ENCODE results near the gene TM9SF3. TPM values are rescaled to one million over a fixed set of nuclear protein-coding genes. Genes with fewer than 3 reads are reported as not detected.

The TM9SF3 gene
- total RNA-seq, 1 experiment from 2014 or later = 79.3 TPM

GRCh38 chr10:96500050-96500449, 86.8 kb downstream of the TM9SF3 start:
- H3K4me1 ChIP-seq (ENCODE audit: control insufficient read depth in 1 of 2, insufficient read depth in 2 of 2, low read length in 2 of 2) = peaks cover 8 to 28% of the 10 kb centered on the region in 2 experiments
- H3K27me3 ChIP-seq (ENCODE audit: insufficient read depth, low read length) = no peaks in the 10 kb centered on the region
- H3K9ac ChIP-seq (ENCODE audit: low read length) = no peak overlapping the region
- DNase-seq (ENCODE audit: low read depth, low spot score) (no peak), ATAC-seq (no peak)
- no TSS peak for BruUV-seq (replicated peaks)
- H3K9me3 ChIP-seq (ENCODE audit: control insufficient read depth in 1 of 2, insufficient read depth in 1 of 2, low read depth in 1 of 2, low read length in 2 of 2) = no peaks in the 10 kb centered on the region
- no peak for TF ChIP-seq ZBTB33 (IDR thresholded peaks at IDR 0.05; ENCODE audit: extremely low read depth, insufficient replicate concordance, low read length)
- no peak for TF ChIP-seq SIN3A (IDR thresholded peaks at IDR 0.05; ENCODE audit: low read depth)
- TF ChIP-seq ATF3 (IDR thresholded peaks at IDR 0.05) = no peak
- no peak for TF ChIP-seq REST (IDR thresholded peaks at IDR 0.05; ENCODE audit: low read depth)
- TF ChIP-seq ZFX (IDR thresholded peaks at IDR 0.05) = no peak
- TF ChIP-seq FOSL1 (IDR thresholded peaks at IDR 0.05; ENCODE audit: low read depth) = no peak
- no peak for TF ChIP-seq SP1 (IDR thresholded peaks at IDR 0.05; ENCODE audit: low read depth)
- no peak for TF ChIP-seq MAX (IDR thresholded peaks at IDR 0.05)
- no peak for TF ChIP-seq TCF7L2 (IDR thresholded peaks at IDR 0.05; ENCODE audit: borderline replicate concordance, extremely low read depth, insufficient read depth, insufficient read length)
- TF ChIP-seq CTCF (IDR thresholded peaks at IDR 0.05 in 2 of 3, conservative IDR thresholded peaks at IDR 0.05 in 1 of 3; ENCODE audit: borderline replicate concordance in 1 of 3, insufficient read depth in 1 of 3, low read depth in 2 of 3, low read length in 2 of 3) = no peak
- TF ChIP-seq CBX3 (IDR thresholded peaks at IDR 0.05; ENCODE audit: low read depth) = no peak
- no peak for TF ChIP-seq EGR1 (IDR thresholded peaks at IDR 0.05; ENCODE audit: low read depth)
- intact Hi-C loops (cut with micrococcal nuclease) = no loop called here
- no peaks in the 10 kb centered on the region for H3K79me2 ChIP-seq (ENCODE audit: insufficient read depth, low read length)
- no peak overlapping the region for H3K27ac ChIP-seq (ENCODE audit: low read depth, low read length)
- H4K20me1 ChIP-seq (ENCODE audit: insufficient read depth) = no peaks in the 10 kb centered on the region
- ChIA-PET CTCF (no interaction called here), RAD21 (ENCODE audit: low non-redundant PET in 1 of 2, low total read pairs in 2 of 2, uncharacterized antibody in 2 of 2, unreplicated experiment in 2 of 2) (no interaction called here), POLR2A (no interaction called here)
- H3K4me3 ChIP-seq (replicated peaks in 1 of 2; ENCODE audit: low read depth in 1 of 2, low read length in 2 of 2) = no peak overlapping the region
- H2AFZ ChIP-seq (ENCODE audit: low read depth, low read length, poor library complexity, severe bottlenecking) = no peak overlapping the region
- no peaks in the 10 kb centered on the region for H3K9me2 ChIP-seq (ENCODE audit: insufficient read depth)
- no peak overlapping the region for H3K4me2 ChIP-seq (ENCODE audit: low read length)
- no peaks in the 10 kb centered on the region for H3K36me3 ChIP-seq (ENCODE audit: control insufficient read depth in 1 of 2, insufficient read depth in 2 of 2, low read length in 2 of 2)

All from HCT116 (cell line).